ENCODE results near the gene SIX4.
A peak's percentile ranks its signal among the peaks of the same experiment; 100 is the strongest.
"Not testable (repeated sequence)": the region's sequence is repeated elsewhere in the genome, so short reads cannot be mapped to it uniquely, and the experiment has no call there.

The SIX4 gene

DNA sequence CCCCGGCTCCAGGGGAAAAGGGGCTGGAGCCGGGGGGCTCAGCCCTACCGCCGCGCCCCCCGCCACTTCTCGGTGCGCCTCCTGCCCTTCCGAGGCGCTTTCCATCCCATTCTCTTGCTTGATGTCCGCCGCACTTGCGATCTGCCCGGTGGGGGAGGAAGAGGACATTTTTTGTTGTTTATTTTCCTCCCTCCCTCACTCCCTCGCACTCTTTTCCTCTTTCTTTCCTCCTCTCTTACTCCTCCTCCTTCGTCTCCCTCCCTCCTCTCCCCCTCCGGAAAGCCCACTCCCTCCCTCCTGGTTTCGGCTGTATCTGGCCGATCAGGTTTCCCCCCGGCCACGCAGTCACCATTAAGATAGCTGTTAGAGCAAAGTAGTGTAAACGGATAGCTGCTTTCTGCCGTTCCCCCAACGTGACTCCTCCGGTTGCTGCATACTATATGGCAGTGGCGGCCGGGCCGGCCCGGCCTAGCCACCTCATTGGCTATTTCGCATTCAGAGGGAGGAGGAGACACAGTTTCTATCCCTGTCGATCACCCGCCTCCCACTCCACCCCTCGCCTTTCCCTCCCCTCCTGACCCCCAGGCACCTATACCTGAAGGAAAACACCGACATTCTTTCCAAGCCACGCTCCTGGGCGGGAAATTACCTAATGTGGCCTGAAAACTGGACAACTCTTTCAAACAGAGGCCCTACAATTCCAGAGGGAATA, at the start of gene SIX4:
TSS of gene SIX4 (minus strand) at position 445 of the 712 bp plus-strand sequence. CDS start at position 168, 277 bp downstream.
- no peak for DNase-seq

DNA sequence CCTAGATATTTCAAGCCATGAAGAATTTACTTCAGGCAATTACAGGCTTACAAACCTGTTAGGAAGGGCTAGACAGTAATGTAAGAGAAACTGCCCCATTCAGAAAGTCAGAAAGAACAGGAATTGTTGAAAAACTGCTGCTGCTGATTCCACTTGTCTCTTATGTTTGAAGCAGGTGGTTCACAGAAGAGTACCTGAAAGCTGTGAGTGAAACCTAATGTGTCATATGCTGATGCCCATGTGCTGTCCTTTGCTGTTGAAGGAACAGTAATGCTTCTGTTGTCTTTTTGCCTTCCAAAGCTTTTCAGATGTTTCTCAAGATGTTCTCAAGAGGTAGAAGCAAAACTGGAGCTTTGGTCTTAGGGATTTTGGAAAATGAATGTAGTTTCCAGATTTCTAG, 49.4 kb upstream of the SIX4 start:
- DNase-seq, result no peak

GRCh38 chr14:60771117-60771516, 47.0 kb upstream of the SIX4 start:
- DNase-seq, result no peak

DNA sequence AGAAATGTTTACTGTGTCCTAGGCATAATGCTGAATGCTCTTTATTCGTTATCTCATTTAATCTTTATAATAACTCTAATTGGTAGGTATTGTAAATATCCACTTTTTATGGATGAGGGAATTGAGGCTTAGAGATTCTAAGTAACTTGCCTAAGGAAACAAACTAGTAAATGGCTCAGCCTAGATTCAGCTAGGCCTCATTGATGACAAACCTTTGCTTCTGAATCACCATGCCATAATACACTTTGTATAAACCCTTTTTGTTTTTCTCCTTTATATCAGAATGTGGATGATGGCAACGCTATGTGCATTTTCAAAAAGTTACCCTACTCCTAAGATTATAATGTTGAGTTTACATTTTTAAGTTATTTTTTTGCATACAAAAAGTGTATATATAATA, 44.5 kb upstream of the SIX4 start:
- DNase-seq, result no peak

- no peak for DNase-seq
These were observed 36.7 kb upstream of the SIX4 start for GRCh38 chr14:60760644-60761364.

DNA sequence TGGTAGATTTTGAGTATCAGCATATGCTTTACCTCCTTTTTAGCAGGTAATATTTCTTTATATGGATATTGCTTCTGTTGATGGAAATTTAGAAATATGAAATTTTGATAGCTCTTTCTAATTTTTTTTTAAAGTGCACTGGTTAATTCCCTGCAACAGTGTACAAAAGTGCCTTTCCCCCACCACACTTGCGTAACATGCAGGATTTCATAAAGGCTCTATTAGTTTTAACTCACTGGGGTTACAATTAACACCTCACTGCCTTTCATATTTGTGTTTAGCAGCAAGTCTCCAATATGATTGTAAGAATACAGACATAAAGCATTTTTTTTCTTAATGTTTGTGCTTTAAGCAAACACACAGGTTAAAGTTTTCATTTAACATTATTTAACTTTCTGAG, 36.1 kb upstream of the SIX4 start:
- no peak for DNase-seq

DNA sequence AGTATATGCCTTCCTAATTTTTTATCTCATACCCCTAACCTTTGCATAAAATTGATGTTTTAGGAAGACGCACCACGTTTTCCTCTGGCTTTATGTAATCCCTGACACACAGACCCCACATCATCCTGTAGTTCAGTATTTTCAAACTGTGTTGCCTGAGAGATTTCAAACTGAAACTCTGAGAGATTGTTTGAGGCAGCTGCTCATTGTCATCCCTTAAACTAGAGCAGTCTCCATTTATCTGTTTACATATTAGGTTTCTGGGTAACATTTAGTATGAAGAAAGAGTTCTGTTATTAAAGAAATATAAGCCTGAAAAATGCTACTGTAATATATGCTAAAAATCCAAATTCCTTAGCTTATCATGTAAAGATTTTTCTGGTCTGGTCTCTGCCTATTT, 34.7 kb upstream of the SIX4 start:
- DNase-seq, result no peak

DNA sequence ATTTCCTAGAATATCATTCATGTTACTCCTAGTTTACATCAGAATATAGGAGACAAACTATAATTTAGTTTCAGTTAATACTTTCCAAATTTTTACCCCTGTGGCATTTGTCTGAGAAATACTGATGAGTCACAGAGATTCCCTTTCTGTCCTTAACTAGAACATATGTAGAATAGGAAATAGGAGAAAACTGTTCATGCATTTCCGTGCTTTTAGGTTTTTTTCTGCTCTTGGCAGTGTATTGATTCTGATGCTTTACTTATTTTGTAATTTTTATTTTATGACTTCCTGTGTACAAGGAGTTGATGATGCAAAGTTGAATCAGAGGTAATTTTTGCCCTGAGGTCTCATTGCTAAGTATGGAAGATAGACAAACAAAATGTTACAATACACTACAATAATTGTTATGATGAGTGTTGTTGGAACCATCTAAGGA, 33.4 kb upstream of the SIX4 start:
- no peak for DNase-seq

- no peak for DNase-seq
These were observed 32.7 kb upstream of the SIX4 start for GRCh38 chr14:60756847-60757246.

DNA sequence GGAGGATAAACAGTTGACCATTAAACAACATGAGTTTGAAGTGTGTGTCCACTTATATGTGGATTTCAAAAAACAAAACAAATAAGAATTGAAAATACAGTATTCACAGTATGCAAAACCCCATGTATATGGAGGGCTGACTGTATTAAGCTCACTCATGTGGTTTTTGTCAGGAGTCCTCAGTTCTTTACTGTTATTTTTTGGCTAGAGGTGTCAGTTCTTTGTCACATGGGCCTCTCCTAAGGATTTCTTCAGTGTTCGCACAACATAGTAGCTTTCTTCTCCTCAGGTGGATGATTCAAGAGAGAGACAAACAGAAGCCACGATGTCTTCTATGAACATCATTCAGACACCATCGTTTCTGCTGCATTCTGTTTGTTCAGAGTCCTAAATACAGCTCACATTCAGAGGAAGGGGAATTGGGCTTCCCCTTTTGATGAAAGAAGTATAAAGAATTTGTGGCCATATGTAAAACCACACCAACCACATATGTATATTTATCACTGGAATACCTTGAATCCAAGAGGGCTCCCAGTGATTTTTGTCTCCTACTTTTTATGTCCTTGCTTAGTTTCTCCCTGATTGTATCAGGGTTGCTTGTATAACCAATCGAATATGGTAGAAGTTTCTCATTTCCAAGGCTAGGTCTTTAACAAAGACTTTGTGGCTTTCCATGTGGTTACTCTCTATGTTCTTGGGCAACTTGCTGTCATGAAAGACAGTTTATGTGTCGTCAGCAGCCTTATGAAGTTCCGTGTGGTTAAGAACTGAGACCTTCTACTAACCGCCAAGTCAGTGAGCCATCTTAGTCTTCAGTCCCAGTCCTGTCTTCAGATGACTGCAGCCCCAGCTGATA, 29.3 kb upstream of the SIX4 start:
- peak; percentile 72 for DNase-seq

GRCh38 chr14:60744566-60744965, 20.4 kb upstream of the SIX4 start:
- no peak for DNase-seq

DNA sequence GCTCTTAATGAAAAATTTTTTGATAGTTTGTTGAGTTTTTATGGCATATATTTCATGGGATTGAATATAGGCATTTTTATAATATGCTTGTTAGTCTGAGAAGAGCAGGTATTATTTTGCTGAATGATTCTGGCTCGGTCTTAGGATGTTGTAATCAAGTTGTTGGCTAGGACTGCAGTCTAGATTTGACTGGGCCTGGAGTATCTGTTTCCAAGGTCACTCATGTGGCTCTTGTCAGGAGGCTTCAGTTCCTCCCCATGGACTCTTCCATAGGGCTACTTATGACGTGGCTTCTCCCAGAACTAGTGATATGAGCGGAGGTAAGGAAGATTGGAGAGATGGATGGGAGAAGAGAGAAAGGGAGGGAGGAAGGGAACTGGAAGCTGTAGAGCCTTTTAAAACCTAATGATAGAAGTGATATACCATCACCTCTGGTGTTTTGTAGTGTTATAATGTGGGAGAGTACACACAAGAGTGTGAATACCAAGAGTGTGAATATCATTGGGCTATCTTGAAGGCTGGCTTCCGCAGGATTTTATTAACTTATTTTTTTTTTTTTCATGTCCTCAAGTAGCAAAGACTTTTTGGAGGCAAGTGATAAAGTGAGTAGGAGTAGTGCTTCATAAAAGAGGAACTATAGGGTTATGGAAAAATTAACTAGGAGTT, 14.8 kb upstream of the SIX4 start:
- no peak for DNase-seq

GRCh38 chr14:60736494-60736893, 12.3 kb upstream of the SIX4 start:
- no peak for DNase-seq

DNA sequence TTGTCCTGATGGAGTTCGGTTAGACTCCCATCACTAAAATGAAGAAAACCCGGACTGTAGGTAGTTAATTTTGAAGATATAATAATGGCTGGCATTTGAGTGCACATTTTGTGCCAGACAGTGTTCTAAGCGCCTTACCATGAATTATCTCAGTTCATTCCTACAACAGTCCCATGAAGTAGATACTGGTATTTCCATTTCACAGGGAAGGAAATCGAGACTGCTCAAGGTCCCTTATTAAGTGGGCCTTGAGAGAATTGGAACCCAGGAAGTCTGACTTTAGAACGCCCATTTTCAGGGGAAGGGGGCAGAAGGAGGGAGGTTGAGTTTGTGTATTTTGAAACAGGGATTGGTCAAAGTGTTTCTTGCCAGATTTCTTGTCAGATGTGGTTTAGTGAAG, 11.3 kb upstream of the SIX4 start:
- no peak for DNase-seq

GRCh38 chr14:60734465-60735242, 10.5 kb upstream of the SIX4 start, which contains the start of gene MNAT1:
Gene MNAT1 (plus strand): TSS chr14:60734761. CDS start chr14:60734863, 102 bp downstream.
- peak; percentile 63 for DNase-seq

- DNase-seq, result no peak
These were observed 8.8 kb upstream of the SIX4 start for GRCh38 chr14:60732840-60733483.

DNA sequence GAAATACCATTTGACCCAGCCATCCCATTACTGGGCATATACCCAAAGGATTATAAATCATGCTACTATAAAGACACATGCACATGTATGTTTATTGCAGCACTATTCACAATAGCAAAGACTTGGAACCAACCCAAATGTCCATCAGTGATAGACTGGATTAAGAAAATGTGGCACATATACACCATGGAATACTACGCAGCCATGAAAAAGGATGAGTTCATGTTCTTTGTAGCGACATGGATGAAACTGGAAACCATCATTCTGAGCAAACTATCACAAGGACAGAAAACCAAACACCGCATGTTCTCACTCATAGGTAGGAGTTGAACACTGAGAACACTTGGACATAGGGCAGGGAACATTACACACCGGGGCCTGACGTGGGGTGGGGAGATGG, 7.1 kb upstream of the SIX4 start:
- not testable (repeated sequence) for DNase-seq

DNA sequence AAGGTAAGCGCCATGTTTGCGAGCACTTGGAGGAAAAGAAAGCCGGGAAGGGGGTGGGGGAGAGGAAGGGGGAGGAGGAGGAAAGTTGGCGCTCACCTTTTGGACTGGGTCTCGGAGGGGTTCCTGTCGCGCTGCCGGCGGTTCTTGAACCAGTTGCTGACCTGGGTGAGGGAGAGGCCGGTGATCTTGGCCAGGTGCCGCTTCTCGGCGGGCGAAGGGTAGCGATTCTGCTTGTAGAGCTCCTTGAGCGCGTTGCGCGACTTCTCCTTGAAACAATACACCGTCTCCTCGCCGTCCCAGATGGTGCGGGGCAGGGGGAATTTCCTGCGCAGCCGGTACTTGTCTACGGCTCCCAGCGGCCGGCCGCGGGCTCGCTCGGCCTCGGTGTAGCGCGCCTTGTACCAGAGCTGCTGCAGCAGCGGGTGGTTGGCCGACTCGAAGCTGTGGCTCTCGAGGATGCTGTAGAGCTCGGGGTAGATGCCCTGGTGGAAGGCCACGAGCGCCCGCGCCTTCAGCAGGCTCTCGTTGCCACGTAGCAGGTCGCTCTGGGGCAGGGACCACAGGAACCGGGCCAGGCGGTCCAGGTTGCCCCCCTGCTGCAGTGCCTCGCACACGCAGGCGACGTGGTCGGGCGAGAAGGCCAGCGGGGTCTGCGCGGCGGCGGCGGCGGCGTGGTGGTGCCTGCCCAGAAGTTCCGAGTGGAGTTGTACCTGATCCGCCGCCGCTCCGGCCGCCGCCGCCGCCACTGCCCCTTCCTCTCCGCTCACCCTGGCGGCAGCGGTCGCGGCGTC, 840 bp downstream of the SIX4 start:
- peak; percentile 19 for DNase-seq

- DNase-seq, result no peak
These were observed 1.6 kb downstream of the SIX4 start for GRCh38 chr14:60722357-60723115.

DNA sequence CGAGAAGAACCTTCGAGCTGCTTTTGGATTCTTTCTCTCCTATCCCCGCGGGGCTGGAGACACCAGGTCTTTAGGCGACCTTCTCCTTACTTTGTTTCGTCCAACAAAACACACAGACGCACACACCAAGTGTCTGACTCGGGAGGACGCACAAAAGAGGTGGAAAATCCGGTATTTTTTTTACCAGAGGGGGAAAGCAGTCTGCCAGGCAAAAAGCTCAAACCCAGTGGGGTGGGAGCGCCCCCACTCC, 2.1 kb downstream of the SIX4 start:
- DNase-seq, result no peak

All from KG1 (cell line).